NT2/D1 (cell line): ENCODE measurements around the gene SLC5A8.
"Not testable (repeated sequence)": the region's sequence is repeated elsewhere in the genome, so short reads cannot be mapped to it uniquely, and the experiment has no call there.

Experiments
- SUZ12 ChIP-seq: IDR thresholded peaks from 2 replicates; pipeline ENCODE4 v1.6.1; 2011; ENCODE audit not compliant: insufficient read length, insufficient read depth; ENCODE audit errors: extremely low read depth
- YY1 ChIP-seq: IDR thresholded peaks from 2 replicates; pipeline ENCODE4 v1.6.1; 2011; ENCODE audit not compliant: insufficient read length, insufficient read depth
- ZNF274 ChIP-seq: IDR thresholded peaks from 2 replicates; pipeline ENCODE4 v1.6.1; 2011; ENCODE audit warnings: mild to moderate bottlenecking, low read depth, low read length

DNA sequence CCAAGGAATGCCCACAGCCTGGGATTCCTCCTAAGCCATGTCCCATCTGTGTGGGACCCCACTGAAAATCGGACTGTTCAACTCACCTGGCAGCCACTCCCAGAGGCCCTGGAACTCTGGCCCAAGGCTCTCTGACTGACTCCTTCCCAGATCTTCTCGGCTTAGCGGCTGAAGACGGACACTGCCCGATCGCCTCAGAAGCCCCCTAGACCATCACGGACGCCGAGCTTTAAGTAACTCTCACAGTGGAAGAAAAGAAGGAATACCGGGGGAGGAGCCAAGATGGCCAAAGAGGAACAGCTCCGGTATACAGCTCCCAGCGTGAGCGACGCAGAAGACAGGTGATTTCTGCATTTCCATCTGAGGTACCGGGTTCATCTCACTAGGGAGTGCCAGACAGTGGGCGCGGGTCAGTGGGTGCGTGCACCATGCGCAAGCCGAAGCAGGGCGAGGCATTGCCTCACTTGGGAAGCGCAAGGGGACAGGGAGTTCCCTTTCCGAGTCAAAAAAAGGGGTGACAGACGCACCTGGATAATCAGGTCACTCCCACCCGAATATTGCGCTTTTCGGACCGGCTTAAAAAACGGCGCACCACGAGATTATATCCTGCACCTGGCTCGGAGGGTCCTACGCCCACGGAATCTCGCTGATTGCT is 64.1 kb downstream of the SLC5A8 start:
- TF ChIP-seq YY1, ZNF274, SUZ12: not testable (repeated sequence)
